Loucy (cell line): ENCODE measurements around the gene ARHGAP25.

Source experiments
- EZH2phosphoT487 ChIP-seq: fragments of 200-600 bp; IDR thresholded peaks from 2 replicates; pipeline ENCODE4 v1.6.1; 2018; ENCODE audit warnings: antibody characterized with exemption, mild to moderate bottlenecking, moderate library complexity, borderline replicate concordance
- TF ChIP-seq, protein P1 (sequence below): fragments of 200-600 bp; sonication (generic); conservative IDR thresholded peaks from 2 replicates; pipeline ENCODE4 v1.5.1; 2014; ENCODE audit warnings: mild to moderate bottlenecking, antibody characterized with exemption, low read length

DNA sequence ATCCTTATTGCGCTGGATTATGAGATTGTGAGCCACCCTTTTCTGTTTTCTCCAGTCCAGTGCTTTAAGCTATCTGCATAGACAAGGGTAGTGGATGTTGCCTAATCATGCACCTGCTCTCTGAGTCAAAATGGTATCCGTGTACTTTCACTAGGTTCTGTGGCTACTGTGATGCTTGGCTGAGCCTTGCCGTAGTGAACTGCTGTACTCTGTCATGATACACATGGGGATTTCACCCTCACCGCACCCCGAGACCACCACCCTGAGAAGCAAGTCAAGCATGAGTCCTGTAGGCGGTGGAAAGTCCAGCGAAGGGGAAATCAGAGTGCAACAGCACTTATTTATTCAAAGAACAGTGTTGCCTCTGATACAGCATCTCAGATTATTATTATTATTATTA lies 55.0 kb downstream of the ARHGAP25 start:
- TF ChIP-seq, protein P1, sequence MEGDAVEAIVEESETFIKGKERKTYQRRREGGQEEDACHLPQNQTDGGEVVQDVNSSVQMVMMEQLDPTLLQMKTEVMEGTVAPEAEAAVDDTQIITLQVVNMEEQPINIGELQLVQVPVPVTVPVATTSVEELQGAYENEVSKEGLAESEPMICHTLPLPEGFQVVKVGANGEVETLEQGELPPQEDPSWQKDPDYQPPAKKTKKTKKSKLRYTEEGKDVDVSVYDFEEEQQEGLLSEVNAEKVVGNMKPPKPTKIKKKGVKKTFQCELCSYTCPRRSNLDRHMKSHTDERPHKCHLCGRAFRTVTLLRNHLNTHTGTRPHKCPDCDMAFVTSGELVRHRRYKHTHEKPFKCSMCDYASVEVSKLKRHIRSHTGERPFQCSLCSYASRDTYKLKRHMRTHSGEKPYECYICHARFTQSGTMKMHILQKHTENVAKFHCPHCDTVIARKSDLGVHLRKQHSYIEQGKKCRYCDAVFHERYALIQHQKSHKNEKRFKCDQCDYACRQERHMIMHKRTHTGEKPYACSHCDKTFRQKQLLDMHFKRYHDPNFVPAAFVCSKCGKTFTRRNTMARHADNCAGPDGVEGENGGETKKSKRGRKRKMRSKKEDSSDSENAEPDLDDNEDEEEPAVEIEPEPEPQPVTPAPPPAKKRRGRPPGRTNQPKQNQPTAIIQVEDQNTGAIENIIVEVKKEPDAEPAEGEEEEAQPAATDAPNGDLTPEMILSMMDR: no peak
- no peak for TF ChIP-seq EZH2phosphoT487
